ENCODE results near the gene HLCS.

HLCS gene

DNA sequence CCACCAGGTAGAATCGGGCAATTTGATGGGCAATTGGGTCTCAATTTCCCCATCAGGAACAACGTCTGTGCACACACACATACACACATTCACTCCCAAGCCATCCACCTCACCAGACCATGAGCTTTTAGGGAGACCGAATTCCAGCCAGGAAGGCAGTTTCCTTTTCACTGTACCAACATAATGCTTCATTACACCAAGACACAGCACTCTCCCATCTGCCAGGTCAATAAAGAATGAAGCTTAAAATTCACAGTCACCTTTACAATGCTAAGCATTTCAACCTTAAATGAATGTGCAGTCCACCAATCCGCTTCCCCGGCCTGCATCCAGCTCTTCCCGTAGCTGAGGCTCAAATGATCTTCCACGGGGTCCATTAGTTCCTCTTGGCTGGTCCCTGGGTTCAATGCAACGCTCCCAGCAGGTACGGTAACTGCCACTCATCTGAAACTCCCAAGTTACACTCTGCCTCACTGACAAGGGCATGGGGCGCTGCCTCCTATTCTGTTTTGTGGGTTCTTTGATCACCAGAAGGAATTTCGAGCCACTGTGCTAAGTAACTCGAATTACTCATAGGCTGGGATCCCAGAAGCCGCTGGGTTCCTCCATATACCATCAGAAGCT is 162.5 kb downstream of the HLCS start:
- no peak overlapping the region for H3K27ac ChIP-seq
- H3K4me3 ChIP-seq, result no peak overlapping the region
- H3K36me3 ChIP-seq, result peaks cover 0 to 3% (median 0%) of the 10 kb centered on the region in 3 donors
- intact Hi-C loops (cut with DNase I; ENCODE audit: low total_unique reads), result no loop called here
- H3K4me1 ChIP-seq, result peaks cover 0 to 12% (median 6%) of the 10 kb centered on the region in 4 donors
- DNase-seq, result no peak
- TF ChIP-seq, protein P1, sequence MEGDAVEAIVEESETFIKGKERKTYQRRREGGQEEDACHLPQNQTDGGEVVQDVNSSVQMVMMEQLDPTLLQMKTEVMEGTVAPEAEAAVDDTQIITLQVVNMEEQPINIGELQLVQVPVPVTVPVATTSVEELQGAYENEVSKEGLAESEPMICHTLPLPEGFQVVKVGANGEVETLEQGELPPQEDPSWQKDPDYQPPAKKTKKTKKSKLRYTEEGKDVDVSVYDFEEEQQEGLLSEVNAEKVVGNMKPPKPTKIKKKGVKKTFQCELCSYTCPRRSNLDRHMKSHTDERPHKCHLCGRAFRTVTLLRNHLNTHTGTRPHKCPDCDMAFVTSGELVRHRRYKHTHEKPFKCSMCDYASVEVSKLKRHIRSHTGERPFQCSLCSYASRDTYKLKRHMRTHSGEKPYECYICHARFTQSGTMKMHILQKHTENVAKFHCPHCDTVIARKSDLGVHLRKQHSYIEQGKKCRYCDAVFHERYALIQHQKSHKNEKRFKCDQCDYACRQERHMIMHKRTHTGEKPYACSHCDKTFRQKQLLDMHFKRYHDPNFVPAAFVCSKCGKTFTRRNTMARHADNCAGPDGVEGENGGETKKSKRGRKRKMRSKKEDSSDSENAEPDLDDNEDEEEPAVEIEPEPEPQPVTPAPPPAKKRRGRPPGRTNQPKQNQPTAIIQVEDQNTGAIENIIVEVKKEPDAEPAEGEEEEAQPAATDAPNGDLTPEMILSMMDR (IDR thresholded peaks at IDR 0.05), result no peak
- no peaks in the 10 kb centered on the region for H3K9me3 ChIP-seq
- H3K27me3 ChIP-seq, result no peaks in the 10 kb centered on the region

DNA sequence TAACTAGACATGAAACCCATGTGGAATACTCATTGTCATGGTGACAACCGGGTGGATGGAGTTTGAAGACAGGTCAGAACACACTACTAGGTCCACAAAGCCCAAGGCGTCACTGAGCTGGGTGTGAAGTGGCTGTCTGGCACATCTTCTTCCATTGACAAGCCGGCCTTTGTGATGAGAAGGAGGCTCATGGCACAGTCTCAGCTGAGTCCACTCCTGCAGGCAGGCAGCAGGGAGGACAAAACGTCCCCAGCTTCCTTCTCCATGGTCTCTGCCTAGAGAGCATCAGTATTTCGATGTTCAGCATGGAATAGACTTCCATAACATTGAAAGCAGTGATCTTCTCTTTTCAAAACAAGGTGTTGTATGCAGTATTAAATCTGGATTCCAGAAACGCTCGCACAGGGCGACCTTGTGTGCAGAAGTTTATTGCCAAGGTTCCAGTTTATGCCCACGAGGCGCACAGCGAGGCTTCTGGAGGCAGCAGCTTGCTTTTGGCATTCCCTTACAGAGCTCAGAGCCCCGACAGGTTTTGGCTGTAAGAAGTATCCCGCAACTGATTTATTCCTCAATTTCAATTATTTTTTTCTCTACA is 163.3 kb downstream of the HLCS start:
- Histone ChIP-seq H3K9me3 (peaks cover 0 to 5% (median 0%) of the 10 kb centered on the region in 3 donors), H3K27ac (no peak overlapping the region), H3K4me3 (no peak overlapping the region), H3K36me3 (peaks cover 0 to 3% (median 0%) of the 10 kb centered on the region in 3 donors), H3K27me3 (no peaks in the 10 kb centered on the region), H3K4me1 (peaks cover 0 to 12% (median 6%) of the 10 kb centered on the region in 4 donors)
- intact Hi-C loops (cut with DNase I; ENCODE audit: low total_unique reads), result no loop called here
- DNase-seq, result no peak
- TF ChIP-seq, protein P1 (IDR thresholded peaks at IDR 0.05), result no peak

DNA sequence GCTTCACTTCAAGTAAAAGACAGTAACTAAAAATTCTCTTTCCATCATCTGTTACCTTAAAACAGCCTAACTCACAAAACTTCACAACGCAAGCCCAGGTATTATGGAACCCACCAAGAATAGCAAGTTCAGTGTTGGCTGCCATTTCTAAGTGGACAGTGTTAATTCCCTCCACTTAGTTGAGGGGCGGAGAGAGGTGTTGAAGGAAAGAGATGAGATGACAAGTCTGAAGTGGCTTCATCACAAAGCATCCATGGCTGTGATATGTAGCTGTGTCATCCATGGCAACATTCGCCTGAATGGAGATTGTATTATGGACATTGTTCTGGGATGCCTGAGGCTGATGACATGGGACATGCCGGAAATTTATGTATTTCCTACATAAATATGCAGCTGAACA is 165.7 kb downstream of the HLCS start:
- Histone ChIP-seq H3K36me3 (peaks cover 0 to 3% (median 0%) of the 10 kb centered on the region in 3 donors), H3K27ac (no peak overlapping the region), H3K4me3 (no peak overlapping the region), H3K9me3 (peaks cover 0 to 21% (median 0%) of the 10 kb centered on the region in 3 donors), H3K4me1 (peaks cover 0 to 12% (median 6%) of the 10 kb centered on the region in 4 donors), H3K27me3 (no peaks in the 10 kb centered on the region)
- intact Hi-C loops (cut with DNase I; ENCODE audit: low total_unique reads), result no loop called here
- TF ChIP-seq, protein P1 (IDR thresholded peaks at IDR 0.05), result no peak
- no peak for DNase-seq

DNA sequence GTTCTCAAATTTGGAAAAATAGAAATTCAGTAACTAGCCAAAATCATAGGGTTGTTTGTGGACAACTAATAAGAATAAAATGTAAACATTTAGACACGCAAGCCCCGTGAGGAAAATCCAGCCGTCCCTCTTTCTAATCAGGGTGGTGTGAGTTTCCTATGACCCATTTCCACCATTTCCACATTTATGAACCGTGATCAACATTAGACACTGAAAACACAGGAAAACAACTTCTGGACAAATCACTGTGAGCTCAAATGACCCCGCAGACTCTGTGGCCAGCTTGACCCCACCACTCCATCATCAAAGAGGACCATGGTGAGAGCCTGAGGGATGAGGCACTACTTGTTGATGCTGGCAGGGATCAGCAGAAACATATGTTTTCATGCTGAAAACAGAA is 166.6 kb downstream of the HLCS start:
- Histone ChIP-seq H3K9me3 (peaks cover 0 to 23% (median 0%) of the 10 kb centered on the region in 3 donors), H3K4me1 (peaks cover 0 to 5% (median under 1%) of the 10 kb centered on the region in 4 donors), H3K27ac (no peak overlapping the region), H3K36me3 (peaks cover 0 to 3% (median 0%) of the 10 kb centered on the region in 3 donors), H3K4me3 (no peak overlapping the region), H3K27me3 (no peaks in the 10 kb centered on the region)
- intact Hi-C loops (cut with DNase I; ENCODE audit: low total_unique reads), result no loop called here
- TF ChIP-seq, protein P1 (IDR thresholded peaks at IDR 0.05), result no peak
- DNase-seq, result no peak

DNA sequence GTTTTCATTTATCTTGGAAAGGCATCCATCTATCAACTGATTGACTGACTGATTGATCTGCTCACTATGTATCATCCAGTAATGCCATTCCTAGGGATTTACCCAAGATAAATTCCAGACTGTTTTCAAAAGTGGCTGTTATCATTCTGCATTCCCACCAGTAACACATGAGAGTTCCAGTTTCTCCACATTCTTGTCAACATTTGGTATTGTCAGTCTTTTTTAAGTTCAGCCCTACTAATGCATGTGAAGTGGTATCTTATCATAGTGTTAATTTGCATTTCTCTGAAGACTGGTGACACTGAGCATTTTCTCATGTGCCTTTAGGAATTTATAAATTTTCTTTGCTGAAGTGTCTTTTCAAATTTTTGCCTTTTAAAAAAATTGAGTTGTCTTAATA is 168.0 kb downstream of the HLCS start:
- intact Hi-C loops (cut with DNase I; ENCODE audit: low total_unique reads), result no loop called here
- DNase-seq, result no peak
- H3K4me3 ChIP-seq, result no peak overlapping the region

More for the DNA sequence above, 168.0 kb downstream of the HLCS start:
- H3K4me1 ChIP-seq, result no peaks in the 10 kb centered on the region
- TF ChIP-seq, protein P1 (IDR thresholded peaks at IDR 0.05), result no peak
- H3K27me3 ChIP-seq, result no peaks in the 10 kb centered on the region
- peaks cover 0 to 23% (median 0%) of the 10 kb centered on the region in 3 donors for H3K9me3 ChIP-seq
- H3K36me3 ChIP-seq, result peaks cover 0 to 3% (median 0%) of the 10 kb centered on the region in 3 donors
- no peak overlapping the region for H3K27ac ChIP-seq
